Right lobe of liver (tissue), 4 donors: ENCODE data around the gene NOP16.

Experiments
- POLR2A ChIP-seq: fragments of 450-650 bp; IDR thresholded peaks from one replicate; pipeline ENCODE4 v1.6.1; 2017; ENCODE audit warnings: antibody characterized with exemption, mild to moderate bottlenecking
- TF ChIP-seq, protein P1 (sequence below), 4 donors: fragments of 200-600 bp in 3 of 4; fragments of 450-650 bp in 1 of 4; IDR thresholded peaks; one replicate each; pipeline versions ENCODE4 v1.5.1 to v1.8.0; 2016 to 2022; ENCODE audit warnings: antibody characterized with exemption in 4 of 4, mild to moderate bottlenecking in 2 of 4
- donor health status: DM: no; HTN: no; CAD: no.
- donor health status: DM: no; HTN: no; CAD: no.
- donor health status: DM: no; HTN: yes; CAD: no.

- TF ChIP-seq, protein P1, sequence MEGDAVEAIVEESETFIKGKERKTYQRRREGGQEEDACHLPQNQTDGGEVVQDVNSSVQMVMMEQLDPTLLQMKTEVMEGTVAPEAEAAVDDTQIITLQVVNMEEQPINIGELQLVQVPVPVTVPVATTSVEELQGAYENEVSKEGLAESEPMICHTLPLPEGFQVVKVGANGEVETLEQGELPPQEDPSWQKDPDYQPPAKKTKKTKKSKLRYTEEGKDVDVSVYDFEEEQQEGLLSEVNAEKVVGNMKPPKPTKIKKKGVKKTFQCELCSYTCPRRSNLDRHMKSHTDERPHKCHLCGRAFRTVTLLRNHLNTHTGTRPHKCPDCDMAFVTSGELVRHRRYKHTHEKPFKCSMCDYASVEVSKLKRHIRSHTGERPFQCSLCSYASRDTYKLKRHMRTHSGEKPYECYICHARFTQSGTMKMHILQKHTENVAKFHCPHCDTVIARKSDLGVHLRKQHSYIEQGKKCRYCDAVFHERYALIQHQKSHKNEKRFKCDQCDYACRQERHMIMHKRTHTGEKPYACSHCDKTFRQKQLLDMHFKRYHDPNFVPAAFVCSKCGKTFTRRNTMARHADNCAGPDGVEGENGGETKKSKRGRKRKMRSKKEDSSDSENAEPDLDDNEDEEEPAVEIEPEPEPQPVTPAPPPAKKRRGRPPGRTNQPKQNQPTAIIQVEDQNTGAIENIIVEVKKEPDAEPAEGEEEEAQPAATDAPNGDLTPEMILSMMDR (IDR thresholded peaks at IDR 0.05), result no peak
- TF ChIP-seq POLR2A, result no peak
Observed at GRCh38 chr5:176394096-176394495, 5.7 kb upstream of the NOP16 start.
